GM12878 (cell line): ENCODE measurements around the gene STK32B. TPM values are rescaled to one million over a fixed set of nuclear protein-coding genes. Genes with fewer than 3 reads are reported as not detected.

ENCODE experiments used
- ATAC-seq: fragments of 200-7000 bp; cut with Tn5 transposase; 3 replicates; pipeline ENCODE4 v1.9.1; 2020; ENCODE audit warnings: mild to moderate bottlenecking, moderate library complexity
- BruUV-seq: library from RNA; stranded (reverse); fragments of 400-500 nt; replicated peaks from 2 replicates; lab custom pipeline; 2021; lab: Mats Ljungman, UMichigan
- CTCF ChIA-PET: fragments of 300-600 bp; sonication (Branson Sonifier 250); formaldehyde crosslinking; extraction: SDS; loops from one replicate; lab custom pipeline; 2021; ENCODE audit warnings: inconsistent platforms; lab: Yijun Ruan, JAX
- POLR2A ChIA-PET: fragments of 350-600 bp; formaldehyde crosslinking; extraction: SDS; loops from one replicate; lab custom pipeline; 2021; ENCODE audit warnings: inconsistent platforms; lab: Charles Lee
- RAD21 ChIA-PET: fragments of 300-600 bp; sonication (Branson Sonifier 250); formaldehyde crosslinking; loops from one replicate; lab custom pipeline; 2023; ENCODE audit warnings: antibody characterized with exemption; ENCODE audit not compliant: unreplicated experiment; lab: Charles Lee
- SMC1A ChIA-PET: fragments of 300-600 bp; sonication (Branson Sonifier 250); formaldehyde crosslinking; loops from one replicate; lab custom pipeline; 2023; ENCODE audit not compliant: unreplicated experiment, uncharacterized antibody; lab: Charles Lee
- DNase-seq: peaks from one replicate; pipeline ENCODE4 v3.0.0-alpha.2; 2011; ENCODE audit warnings: low read depth, low spot score
- FAIRE-seq: peaks from 3 replicates; lab custom pipeline; 2011; peaks lifted over from hg19 to GRCh38; lab: Jason Lieb, UNC
- H2AFZ ChIP-seq: 2 replicates; pipeline ENCODE4 v1.6.0; 2011; ENCODE audit warnings: low read depth, low read length, control low read depth; ENCODE audit not compliant: control insufficient read depth
- H3K27ac ChIP-seq: 2 replicates; pipeline ENCODE4 v1.5.1; 2011; ENCODE audit warnings: control low read depth; ENCODE audit not compliant: control insufficient read depth, insufficient read depth
- H3K27me3 ChIP-seq, 2 experiments: replicated peaks in 1 of 2; 2 replicates each; pipeline versions ENCODE4 v1.6.0 to v1.6.1; 2011; ENCODE audit warnings: low read length in 1 of 2; ENCODE audit not compliant: control insufficient read depth in 2 of 2, insufficient read depth in 2 of 2
- H3K36me3 ChIP-seq, 2 experiments: 2 replicates each; pipeline ENCODE4 v1.5.1; 2011; ENCODE audit warnings: low read length in 1 of 2; ENCODE audit not compliant: control insufficient read depth in 2 of 2, insufficient read depth in 2 of 2
- H3K4me1 ChIP-seq: 2 replicates; pipeline ENCODE4 v1.6.1; 2011; ENCODE audit warnings: mild to moderate bottlenecking, low read length, moderate library complexity, mixed read lengths; ENCODE audit not compliant: control insufficient read depth, insufficient read depth
- H3K4me2 ChIP-seq: 2 replicates; pipeline ENCODE4 v1.6.0; 2011; ENCODE audit warnings: control low read depth; ENCODE audit not compliant: control insufficient read depth, insufficient read depth
- H3K4me3 ChIP-seq: fragments of 200-600 bp; sonication (generic); 2 replicates; pipeline ENCODE4 v1.5.1; 2016
- H3K79me2 ChIP-seq: 2 replicates; pipeline ENCODE4 v1.6.0; 2011; ENCODE audit warnings: low read length; ENCODE audit not compliant: control insufficient read depth, insufficient read depth
- H3K9ac ChIP-seq: 2 replicates; pipeline ENCODE4 v1.8.0; 2011; ENCODE audit warnings: low read length, control low read depth, mixed read lengths; ENCODE audit not compliant: control insufficient read depth, insufficient read depth
- H3K9me3 ChIP-seq: replicated peaks from 3 replicates; pipeline ENCODE4 v1.5.1; 2011; ENCODE audit warnings: mild to moderate bottlenecking, low read length; ENCODE audit not compliant: control insufficient read depth, insufficient read depth
- H4K20me1 ChIP-seq: 2 replicates; pipeline ENCODE4 v1.6.0; 2011; ENCODE audit not compliant: control insufficient read depth, insufficient read depth
- CBX5 ChIP-seq: sonication (generic); IDR thresholded peaks from 2 replicates; pipeline ENCODE4 v1.6.1; 2016; ENCODE audit warnings: low read depth, moderate library complexity, mild to moderate bottlenecking, inconsistent platforms
- MTA2 ChIP-seq: fragments of 450-650 bp; IDR thresholded peaks from 2 replicates; pipeline ENCODE4 v1.6.1; 2016; ENCODE audit warnings: low read depth, mild to moderate bottlenecking, moderate library complexity
- PKNOX1 ChIP-seq: fragments of 450-650 bp; IDR thresholded peaks from 2 replicates; pipeline ENCODE4 v1.6.1; 2016; ENCODE audit warnings: mild to moderate bottlenecking
- SMAD1 ChIP-seq: fragments of 450-650 bp; IDR thresholded peaks from 2 replicates; pipeline ENCODE4 v1.6.1; 2018; ENCODE audit warnings: mild to moderate bottlenecking, low read depth; ENCODE audit not compliant: partially characterized antibody
- YY1 ChIP-seq: IDR thresholded peaks from 2 replicates; pipeline ENCODE4 v1.6.1; 2011; ENCODE audit warnings: low read depth, mild to moderate bottlenecking, low read length
- ZNF384 ChIP-seq: IDR thresholded peaks from 2 replicates; pipeline ENCODE4 v1.6.1; 2012; ENCODE audit warnings: low read depth, mild to moderate bottlenecking, low read length, improper control_type of control experiment, borderline replicate concordance
- WGBS: methylation state at CpG from one replicate; pipeline ENCODE4 v1.1.6; 2016; ENCODE audit warnings: low lambda C conversion rate; ENCODE audit not compliant: insufficient replicate concordance, insufficient coverage; ENCODE audit errors: missing lambda C conversion rate; 5-methylcytosine and 5-hydroxymethylcytosine counted together
- in situ Hi-C: fragments of 300-500 bp; cut with MboI; formaldehyde crosslinking; loops from 9 replicates; pipeline ENCODE4 v1.14.3; 2018; ENCODE audit warnings: mixed read lengths
- intact Hi-C: fragments of 100-400 bp; cut with micrococcal nuclease; formaldehyde crosslinking; loops from one replicate; pipeline ENCODE4 v1.14.2; 2022; ENCODE audit not compliant: unreplicated experiment
- polyA plus RNA-seq, 11 experiments: library from polyadenylated mRNA; depleted of rRNA in 4 of 11; unstranded in 6 of 11; stranded (reverse) in 5 of 11; fragments of >200 nt; fragmentation: Nextera tagmentation in 4 of 11; fragmentation: Illumina TruSeq in 1 of 11; extraction: Ambion mirVana in 4 of 11; extraction: Trizol in 1 of 11; gene quantifications; 1 replicate in 1 of 11; 2 replicates in 10 of 11; pipeline versions ENCODE4 v1.2.1 to v1.2.3, GENCODE V29; 2011 to 2016; ENCODE audit warnings: inconsistent platforms in 2 of 11, missing spikeins in 2 of 11, low read depth in 1 of 11
- total RNA-seq, 4 experiments: library from RNA; depleted of rRNA in 3 of 4; stranded (reverse); fragments of >200 nt in 3 of 4; fragmentation: Illumina TruSeq in 1 of 4; extraction: Trizol in 1 of 4; gene quantifications; 2 replicates each; pipeline versions ENCODE4 v1.2.1 to v1.2.3, GENCODE V29; 2013 to 2021

The STK32B gene
- total and polyA plus RNA-seq, 10 of the 15 experiments (the other 5 are each of a cell fraction or from before 2014, with no cell fraction given): 0.04 to 0.12 (median 0.08) TPM; not detected in 7

DNA sequence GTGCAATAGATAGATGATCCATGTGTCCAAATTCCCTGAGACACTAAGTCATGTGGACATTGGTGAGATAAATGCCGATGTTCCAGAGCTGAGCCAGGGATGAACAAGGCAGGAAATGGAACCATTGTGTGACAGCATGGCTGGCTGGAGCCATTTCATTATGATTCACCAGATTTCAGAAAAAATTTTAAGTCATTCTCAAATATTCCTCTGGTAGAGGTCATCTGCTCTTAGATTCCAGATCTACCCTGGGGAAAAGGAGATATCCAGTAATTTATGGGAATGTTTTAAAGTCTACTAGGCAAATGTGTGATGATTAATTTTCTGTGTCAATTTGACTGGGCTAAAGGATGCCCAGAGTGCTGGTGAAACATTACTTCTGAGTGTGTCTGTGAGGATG, 287.3 kb downstream of the STK32B start:
- Histone ChIP-seq H3K27me3 (no peaks in the 10 kb centered on the region), H3K9ac (no peak overlapping the region), H3K36me3 (no peaks in the 10 kb centered on the region), H4K20me1 (no peaks in the 10 kb centered on the region), H3K9me3 (no peaks in the 10 kb centered on the region), H3K27ac (no peak overlapping the region), H3K4me2 (no peak overlapping the region), H2AFZ (no peak overlapping the region), H3K4me1 (no peaks in the 10 kb centered on the region), H3K79me2 (no peaks in the 10 kb centered on the region), H3K4me3 (no peak overlapping the region)
- ChIA-PET SMC1A (no interaction called here), POLR2A (no interaction called here), RAD21 (no interaction called here), CTCF (no interaction called here)
- intact Hi-C loops: no loop called here
- BruUV-seq: no TSS peak
- 0% methylated on average over 1 of the region's 1 CpG for WGBS
- ATAC-seq: no peak
- no peak for TF ChIP-seq CBX5
- no peak for TF ChIP-seq MTA2
- no peak for TF ChIP-seq YY1
- TF ChIP-seq SMAD1: no peak
- in situ Hi-C loops: no loop called here
- DNase-seq: no peak
- no peak for FAIRE-seq

- H3K9me3 ChIP-seq: no peaks in the 10 kb centered on the region
- in situ Hi-C loops: no loop called here
- no peaks in the 10 kb centered on the region for H3K4me1 ChIP-seq
- no peak overlapping the region for H3K4me3 ChIP-seq
- ChIA-PET POLR2A (no interaction called here), CTCF (no interaction called here), RAD21 (no interaction called here), SMC1A (no interaction called here)
- FAIRE-seq (no peak), DNase-seq (no peak), ATAC-seq (no peak)
- no peaks in the 10 kb centered on the region for H4K20me1 ChIP-seq
- no peak for TF ChIP-seq ZNF384
- no peak for TF ChIP-seq PKNOX1
- no peak overlapping the region for H2AFZ ChIP-seq
- no peak overlapping the region for H3K9ac ChIP-seq
- 38% methylated on average over 6 of the region's 6 CpGs for WGBS
- H3K79me2 ChIP-seq: no peaks in the 10 kb centered on the region
- intact Hi-C loops: no loop called here
- no peaks in the 10 kb centered on the region for H3K27me3 ChIP-seq
- no peak overlapping the region for H3K4me2 ChIP-seq
- H3K27ac ChIP-seq: no peak overlapping the region
- no peaks in the 10 kb centered on the region for H3K36me3 ChIP-seq
- no TSS peak for BruUV-seq
Observed at GRCh38 chr4:5340991-5341451, 289.7 kb downstream of the STK32B start.
